COR-L47 (cell line): ENCODE results near the gene PRKAR1B.

Source experiments
- DNase-seq: peaks from one replicate; lab custom pipeline; 2025; lab: John Stamatoyannopoulos, UW

The PRKAR1B gene

DNA sequence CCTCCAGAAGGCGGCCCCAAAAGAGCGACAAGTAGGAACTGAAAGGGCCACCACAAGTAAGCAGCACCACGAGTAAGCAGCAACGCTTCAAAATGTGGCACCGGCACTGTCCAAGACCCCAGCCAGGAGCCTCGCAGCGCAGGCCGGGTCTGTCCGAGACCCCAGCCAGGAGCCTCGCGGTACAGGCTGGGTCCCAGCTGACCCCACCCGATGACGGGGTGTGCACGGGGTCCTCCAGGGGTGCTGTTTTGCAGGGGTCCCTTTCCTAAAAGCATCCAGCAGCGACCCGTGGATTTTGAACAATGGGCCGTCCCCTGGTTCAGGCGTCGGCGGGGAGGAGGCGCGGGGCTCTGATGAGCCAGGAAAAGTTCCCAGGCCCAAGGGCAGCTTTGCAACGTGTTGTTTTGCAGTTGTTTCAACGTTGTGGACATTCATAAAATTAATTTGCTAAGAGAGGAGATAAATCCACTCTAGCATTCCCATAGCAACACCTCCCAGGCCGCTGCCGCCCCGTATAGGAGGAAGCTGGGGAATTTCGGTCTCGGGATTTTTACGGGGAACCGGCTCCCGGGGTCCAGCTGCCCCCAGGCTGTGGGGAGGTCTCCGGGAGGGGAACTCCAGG lies 155.9 kb downstream of the PRKAR1B start:
- no peak for DNase-seq

DNA sequence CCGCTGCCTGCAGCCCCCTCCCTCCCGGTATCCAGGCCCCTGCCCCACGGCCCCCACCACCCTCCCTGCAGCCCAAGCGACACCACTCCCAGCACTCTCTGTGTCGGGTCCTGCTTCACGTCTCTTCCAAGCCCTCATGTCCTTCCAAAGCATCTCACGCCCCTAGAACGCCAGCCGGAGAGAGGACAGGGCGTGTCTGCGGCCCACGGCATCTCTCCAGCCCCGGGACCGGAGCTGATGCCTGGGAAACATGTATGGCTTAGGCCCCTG lies 156.3 kb downstream of the PRKAR1B start:
- DNase-seq: no peak

GRCh38 chr7:569996-570800 lies 156.9 kb downstream of the PRKAR1B start:
- DNase-seq: no peak

DNA sequence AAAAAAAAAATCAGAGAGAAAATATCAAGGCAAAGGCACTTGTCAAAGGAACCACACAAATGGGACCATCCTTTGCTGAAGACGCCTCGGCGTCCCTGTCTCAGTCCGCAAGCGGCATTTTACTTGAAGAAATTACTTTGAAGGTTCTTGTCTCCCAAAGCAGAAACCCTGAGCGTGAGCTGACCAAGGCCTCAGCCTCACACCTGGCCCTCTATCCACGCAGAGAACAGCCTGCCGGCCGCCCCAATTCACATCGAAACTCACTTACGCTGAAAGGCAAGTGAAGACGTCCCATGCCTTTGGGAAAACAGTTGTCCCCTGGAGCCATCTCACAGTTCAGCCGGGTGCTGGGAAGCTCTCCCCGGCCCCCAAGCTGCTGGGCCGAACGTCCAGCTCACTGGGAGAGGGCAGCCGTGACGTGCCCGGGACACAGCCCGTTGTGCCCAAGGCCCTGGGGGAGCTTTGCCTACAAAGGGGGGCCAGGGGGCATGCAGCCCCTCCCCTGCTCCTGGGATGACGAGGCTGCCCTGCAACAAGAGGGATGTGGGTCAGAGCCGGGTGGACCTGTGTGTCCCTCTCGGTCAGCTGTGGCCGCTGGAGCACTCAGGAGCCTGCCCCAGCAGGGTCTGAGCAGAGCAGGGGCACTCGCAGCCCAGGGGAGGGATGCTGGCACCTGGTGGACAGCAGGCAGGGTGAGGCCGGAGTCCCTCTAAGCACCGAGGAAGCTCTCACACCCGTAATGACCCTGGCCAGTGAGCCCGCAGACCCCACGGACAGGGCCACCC lies 157.8 kb downstream of the PRKAR1B start:
- no peak for DNase-seq

GRCh38 chr7:568031-568951 lies 158.8 kb downstream of the PRKAR1B start:
- no peak for DNase-seq

DNA sequence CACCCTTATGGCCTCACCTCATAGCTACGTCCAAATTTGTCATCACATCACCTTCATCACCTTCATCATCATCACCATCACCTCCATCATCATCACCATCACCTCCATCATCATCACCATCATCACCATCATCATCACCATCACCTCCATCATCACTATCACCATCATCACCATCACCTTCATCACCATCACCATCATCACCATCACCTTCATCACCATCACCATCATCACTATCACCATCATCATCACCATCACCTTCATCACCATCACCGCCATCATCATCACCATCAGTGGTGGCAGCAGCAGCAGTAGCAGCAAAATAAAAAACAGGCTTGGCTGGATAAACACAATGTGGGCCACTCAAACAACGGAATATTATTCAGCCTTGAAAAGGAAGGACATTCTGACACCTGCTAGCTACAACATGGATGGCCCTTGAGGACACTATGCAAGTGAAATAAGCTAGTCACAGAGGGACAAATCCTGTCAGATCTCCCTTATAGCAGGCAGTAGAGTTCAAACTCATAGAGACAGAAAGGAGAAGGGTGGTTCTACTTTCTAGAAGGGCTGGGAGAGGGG lies 159.7 kb downstream of the PRKAR1B start:
- DNase-seq: no peak

GRCh38 chr7:566100-566499 lies 161.0 kb downstream of the PRKAR1B start:
- DNase-seq: no peak

GRCh38 chr7:564176-564865 lies 162.8 kb downstream of the PRKAR1B start:
- DNase-seq: no peak

GRCh38 chr7:563629-564170 lies 163.4 kb downstream of the PRKAR1B start:
- no peak for DNase-seq

GRCh38 chr7:562789-563628 lies 164.1 kb downstream of the PRKAR1B start:
- no peak for DNase-seq

- DNase-seq: no peak
These were observed 164.8 kb downstream of the PRKAR1B start for GRCh38 chr7:562374-562675.

DNA sequence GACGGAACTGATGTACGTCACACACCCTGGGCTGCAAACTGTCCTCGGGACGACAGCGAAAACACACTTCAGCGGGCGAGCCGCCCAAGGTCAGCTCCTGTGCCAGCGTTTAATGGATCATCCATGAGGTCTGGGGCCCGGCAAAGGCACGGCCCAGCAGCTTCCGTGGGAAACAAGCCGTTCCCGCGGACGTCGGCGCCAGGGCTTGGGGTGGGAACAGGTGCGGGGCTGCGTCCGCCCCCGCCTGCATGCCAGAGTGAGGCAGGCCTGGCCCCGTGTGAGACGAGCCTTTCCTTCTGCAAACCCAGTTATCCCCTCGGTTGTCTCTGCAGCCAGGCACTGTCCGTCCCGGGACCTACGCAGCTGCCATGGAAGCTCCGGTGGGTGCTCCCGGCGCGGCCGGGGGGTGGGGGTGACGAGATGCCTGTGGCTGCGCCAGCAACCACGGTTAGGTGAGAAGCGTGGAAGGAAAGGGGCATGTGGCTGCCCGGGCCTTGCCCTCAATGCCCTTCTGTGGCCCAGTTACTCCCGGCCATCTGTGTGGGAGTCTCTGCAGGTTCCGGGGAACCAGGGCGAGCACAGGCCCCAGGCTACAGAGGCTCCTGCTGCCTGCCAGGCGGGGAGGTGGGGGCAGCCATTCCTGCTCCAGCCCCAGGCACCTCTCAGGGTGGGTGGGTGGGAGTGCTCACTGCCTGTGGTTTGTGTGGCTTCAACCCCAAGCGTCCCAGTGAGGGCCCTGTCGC lies 165.3 kb downstream of the PRKAR1B start:
- no peak for DNase-seq

- DNase-seq: no peak
These were observed 166.0 kb downstream of the PRKAR1B start for GRCh38 chr7:560966-561630.

DNA sequence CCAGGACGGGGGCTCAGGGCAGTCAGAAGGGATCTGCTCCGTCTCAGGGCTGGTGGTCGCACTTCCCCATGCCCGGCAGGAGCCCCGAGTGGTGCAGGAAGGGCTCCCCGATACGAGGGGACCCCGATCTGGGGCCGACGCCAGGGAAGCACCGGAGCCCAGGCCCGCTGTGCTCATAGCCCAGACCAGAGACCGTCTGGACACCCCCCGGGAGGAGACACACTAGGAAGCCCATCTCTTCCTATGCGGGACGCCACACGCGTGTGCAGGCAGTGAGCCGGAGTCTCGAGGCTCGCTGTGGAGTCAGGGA lies 167.7 kb downstream of the PRKAR1B start:
- no peak for DNase-seq

DNA sequence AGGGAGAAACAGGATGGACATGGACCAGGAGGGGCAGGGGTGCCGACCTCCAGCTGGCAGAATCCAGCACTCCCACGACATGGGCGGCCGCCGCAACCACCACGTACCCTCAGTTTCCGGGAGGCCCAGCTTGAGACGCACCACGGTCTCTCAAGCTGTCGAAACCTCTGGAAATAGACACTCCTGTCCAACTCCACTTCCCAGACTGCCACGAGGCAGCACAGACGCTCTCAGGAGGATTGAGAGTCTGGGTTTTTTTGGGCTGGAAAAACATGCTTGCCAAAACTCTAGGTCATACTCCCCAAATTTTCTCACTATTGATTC lies 169.6 kb downstream of the PRKAR1B start:
- no peak for DNase-seq

GRCh38 chr7:556837-557557 lies 170.1 kb downstream of the PRKAR1B start:
- DNase-seq: no peak

DNA sequence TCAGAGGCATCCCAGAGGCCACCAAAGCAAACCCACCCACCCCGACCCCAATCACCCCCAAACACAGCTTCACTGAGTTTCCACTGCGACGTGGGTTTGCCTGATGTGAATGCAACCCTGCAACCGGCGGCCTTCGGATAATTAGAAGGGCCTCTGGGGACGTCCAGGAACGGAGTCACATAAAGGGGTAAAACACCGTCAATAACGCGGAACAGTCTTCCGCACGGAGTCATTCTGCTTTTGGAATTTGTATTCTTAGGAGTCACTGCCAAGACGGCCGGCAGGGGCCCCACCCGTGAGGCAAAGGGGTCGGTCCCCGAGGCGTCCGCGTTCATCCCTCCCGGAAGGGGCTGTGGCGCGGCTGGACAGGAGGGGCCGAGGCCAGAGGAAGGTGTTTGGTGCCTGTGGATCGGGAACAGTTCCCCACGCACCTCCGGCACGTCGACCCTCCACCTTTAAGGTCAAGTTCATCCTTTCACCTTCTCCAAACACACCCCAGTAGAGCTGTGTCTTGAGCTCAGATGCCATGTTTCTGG lies 170.7 kb downstream of the PRKAR1B start:
- DNase-seq: no peak

DNA sequence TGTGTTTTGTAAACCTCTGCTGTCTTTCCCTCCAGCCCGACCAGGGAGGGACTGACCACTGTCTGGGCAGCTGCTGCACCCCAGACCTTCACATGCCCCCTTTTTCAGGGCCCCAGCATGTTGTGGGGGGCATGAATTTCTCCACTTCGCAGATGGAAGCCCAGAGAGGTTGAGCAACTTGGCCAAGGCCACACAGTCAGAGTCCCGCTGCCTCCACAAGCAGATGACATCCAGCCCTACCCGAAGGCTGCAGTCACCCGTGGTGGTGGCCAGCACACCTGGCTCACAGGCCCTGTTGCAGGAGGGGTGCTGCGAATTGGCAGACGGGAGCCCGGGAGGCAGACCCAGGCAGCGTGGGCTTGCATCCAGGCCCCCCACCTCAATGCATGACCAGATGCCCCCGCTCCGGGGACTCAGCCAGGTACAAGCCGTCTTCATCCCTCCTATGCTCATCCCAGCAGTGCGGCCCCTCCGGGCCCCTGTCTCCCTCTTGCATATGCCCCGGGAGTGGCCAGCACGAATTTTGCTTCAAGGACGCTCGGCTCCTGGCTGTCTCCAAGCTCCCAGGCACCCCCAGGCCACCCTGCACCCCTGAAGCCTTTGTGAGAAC lies 171.4 kb downstream of the PRKAR1B start:
- no peak for DNase-seq
